Adrenal gland (tissue), 12 donors: ENCODE data around the gene FBXL19. TPM values are rescaled to one million over a fixed set of nuclear protein-coding genes. Genes with fewer than 3 reads are reported as not detected.

Source experiments
- DNase-seq, 7 donors: peaks; one replicate each; pipeline ENCODE4 v3.0.0-alpha.2; 2019 to 2020
- H3K27ac ChIP-seq, 5 donors: fragments of 200-600 bp; sonication (generic) in 4 of 5; 1 replicate in 3 of 5; 2 replicates in 2 of 5; pipeline versions ENCODE4 v1.5.1 to v1.8.0; 2016 to 2020; ENCODE audit warnings: mild to moderate bottlenecking in 1 of 5
- H3K27me3 ChIP-seq: fragments of 200-600 bp; 2 replicates; pipeline ENCODE4 v1.8.0; 2021
- H3K36me3 ChIP-seq, 2 donors: fragments of 200-600 bp; replicated peaks in 1 of 2; 1 replicate in 1 of 2; 2 replicates in 1 of 2; pipeline versions ENCODE4 v1.5.1 to v1.8.0; 2018 to 2022
- H3K4me1 ChIP-seq, 2 donors: fragments of 200-600 bp; replicated peaks in 1 of 2; 1 replicate in 1 of 2; 2 replicates in 1 of 2; pipeline versions ENCODE4 v1.5.1 to v1.8.0; 2018 to 2021
- H3K4me3 ChIP-seq, 4 donors: fragments of 200-600 bp; sonication (generic) in 3 of 4; one replicate each; pipeline ENCODE4 v1.5.1; 2016 to 2018
- H3K9me3 ChIP-seq, 3 donors: fragments of 200-600 bp; sonication (generic) in 1 of 3; replicated peaks in 1 of 3; 1 replicate in 2 of 3; 2 replicates in 1 of 3; pipeline versions ENCODE4 v1.5.1 to v1.8.0; 2016 to 2021
- POLR2A ChIP-seq, 2 donors: fragments of 450-650 bp; IDR thresholded peaks; one replicate each; pipeline ENCODE4 v1.6.1; 2017; ENCODE audit warnings: antibody characterized with exemption in 2 of 2, mild to moderate bottlenecking in 2 of 2, moderate library complexity in 1 of 2
- WGBS, 4 donors: extraction: QIAGEN DNeasy Blood & Tissue Kit in 2 of 4; methylation state at CpG; one replicate each; pipeline versions ENCODE4 v1.1.5 to v1.1.7; 2013 to 2017; 5-methylcytosine and 5-hydroxymethylcytosine counted together
- intact Hi-C, 2 donors: fragments of 100-400 bp; cut with DNase I; formaldehyde crosslinking; loops; one replicate each; pipeline versions ENCODE4 v1.14.1 to v1.15.0; 2022 to 2023
- polyA plus RNA-seq, 3 donors: library from polyadenylated mRNA; stranded (reverse); fragments of 200-250 nt in 2 of 3; fragments of 350-450 nt in 1 of 3; fragmentation: Illumina TruSeq in 1 of 3; extraction: RNeasy Lipid Tissue Mini Kit (QIAGEN cat#74804) in 1 of 3; gene quantifications; one replicate each; pipeline ENCODE4 v1.2.3, GENCODE V29; 2013 to 2014
- total RNA-seq, 9 donors: library from RNA; depleted of rRNA in 4 of 9; stranded (reverse); fragments of >200 nt in 4 of 9; fragments of 120-200 nt in 1 of 9; fragmentation: NEBNext Ultra II Directional in 1 of 9; extraction: Animal tissue kit (Norgen Biotek cat#: 25700) in 1 of 9; gene quantifications; one replicate each; pipeline versions ENCODE4 v1.1.0 to v1.2.4, GENCODE V29; 2013 to 2023
- TF ChIP-seq, protein P1 (sequence below), 6 experiments: fragments of 450-650 bp in 4 of 6; fragments of 200-600 bp in 2 of 6; sonication (generic) in 1 of 6; IDR thresholded peaks; 1 replicate in 5 of 6; 2 replicates in 1 of 6; pipeline versions ENCODE4 v1.5.1 to v1.8.0; 2016 to 2021; ENCODE audit warnings: antibody characterized with exemption in 6 of 6, mild to moderate bottlenecking in 2 of 6, moderate library complexity in 1 of 6
- donor health status: healthy with polysubstance abuse.
- donor health status: Bipolar disorder and iron deficiency.
- donor health status: DM: yes; HTN: yes; CAD: no.
- donor health status: DM: no; HTN: no; CAD: no.
- donor health status: DM: no; HTN: no; CAD: no.
- donor health status: DM: yes; HTN: yes; CAD: no.

Gene FBXL19
- total and polyA plus RNA-seq, 12 donors: 1.6 to 74.1 (median 12.5) TPM

DNA sequence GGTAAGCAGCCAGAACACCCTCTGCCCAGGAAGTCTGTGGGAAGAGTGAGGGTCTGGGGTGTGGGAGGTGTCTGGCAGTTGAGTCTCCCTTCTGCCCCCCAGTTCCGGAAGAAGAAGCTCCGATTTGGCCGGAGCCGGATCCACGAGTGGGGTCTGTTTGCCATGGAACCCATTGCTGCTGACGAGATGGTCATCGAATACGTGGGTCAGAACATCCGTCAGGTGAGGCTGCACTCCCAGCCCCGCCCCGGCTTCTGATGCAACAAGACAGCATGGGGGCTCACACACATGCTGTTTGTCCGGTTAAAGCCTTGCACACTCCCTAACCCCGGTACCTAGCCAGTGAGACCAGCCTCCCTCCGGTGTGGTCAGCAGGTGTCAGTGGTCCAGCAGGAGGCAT is 57.6 kb downstream of the FBXL19 start:
- H3K27me3 ChIP-seq: no peaks in the 10 kb centered on the region
- peaks cover 0 to 82% of the 10 kb centered on the region in 2 donors for H3K36me3 ChIP-seq
- DNase-seq: no peak
- no peaks in the 10 kb centered on the region for H3K9me3 ChIP-seq
- H3K27ac ChIP-seq: no peak overlapping the region
- intact Hi-C loops: loop anchor here (5.0 to 10.0 kb wide), 7 partner anchors 56 to 884 kb away; partner anchors contain the start of genes ZNF843 (in 2 of the 2), FBXL19 (in 1 of the 2) and PYCARD (in 1 of the 2)
- H3K4me3 ChIP-seq: no peak overlapping the region
- no peak for TF ChIP-seq POLR2A (IDR thresholded peaks at IDR 0.05)
- TF ChIP-seq, protein P1, sequence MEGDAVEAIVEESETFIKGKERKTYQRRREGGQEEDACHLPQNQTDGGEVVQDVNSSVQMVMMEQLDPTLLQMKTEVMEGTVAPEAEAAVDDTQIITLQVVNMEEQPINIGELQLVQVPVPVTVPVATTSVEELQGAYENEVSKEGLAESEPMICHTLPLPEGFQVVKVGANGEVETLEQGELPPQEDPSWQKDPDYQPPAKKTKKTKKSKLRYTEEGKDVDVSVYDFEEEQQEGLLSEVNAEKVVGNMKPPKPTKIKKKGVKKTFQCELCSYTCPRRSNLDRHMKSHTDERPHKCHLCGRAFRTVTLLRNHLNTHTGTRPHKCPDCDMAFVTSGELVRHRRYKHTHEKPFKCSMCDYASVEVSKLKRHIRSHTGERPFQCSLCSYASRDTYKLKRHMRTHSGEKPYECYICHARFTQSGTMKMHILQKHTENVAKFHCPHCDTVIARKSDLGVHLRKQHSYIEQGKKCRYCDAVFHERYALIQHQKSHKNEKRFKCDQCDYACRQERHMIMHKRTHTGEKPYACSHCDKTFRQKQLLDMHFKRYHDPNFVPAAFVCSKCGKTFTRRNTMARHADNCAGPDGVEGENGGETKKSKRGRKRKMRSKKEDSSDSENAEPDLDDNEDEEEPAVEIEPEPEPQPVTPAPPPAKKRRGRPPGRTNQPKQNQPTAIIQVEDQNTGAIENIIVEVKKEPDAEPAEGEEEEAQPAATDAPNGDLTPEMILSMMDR (IDR thresholded peaks at IDR 0.05): no peak
- peaks cover 9 to 10% of the 10 kb centered on the region in 2 donors for H3K4me1 ChIP-seq
- WGBS, 4 donors: 94 to 98% (median 94%) methylated on average over 8 to 14 of the region's 14 CpGs

DNA sequence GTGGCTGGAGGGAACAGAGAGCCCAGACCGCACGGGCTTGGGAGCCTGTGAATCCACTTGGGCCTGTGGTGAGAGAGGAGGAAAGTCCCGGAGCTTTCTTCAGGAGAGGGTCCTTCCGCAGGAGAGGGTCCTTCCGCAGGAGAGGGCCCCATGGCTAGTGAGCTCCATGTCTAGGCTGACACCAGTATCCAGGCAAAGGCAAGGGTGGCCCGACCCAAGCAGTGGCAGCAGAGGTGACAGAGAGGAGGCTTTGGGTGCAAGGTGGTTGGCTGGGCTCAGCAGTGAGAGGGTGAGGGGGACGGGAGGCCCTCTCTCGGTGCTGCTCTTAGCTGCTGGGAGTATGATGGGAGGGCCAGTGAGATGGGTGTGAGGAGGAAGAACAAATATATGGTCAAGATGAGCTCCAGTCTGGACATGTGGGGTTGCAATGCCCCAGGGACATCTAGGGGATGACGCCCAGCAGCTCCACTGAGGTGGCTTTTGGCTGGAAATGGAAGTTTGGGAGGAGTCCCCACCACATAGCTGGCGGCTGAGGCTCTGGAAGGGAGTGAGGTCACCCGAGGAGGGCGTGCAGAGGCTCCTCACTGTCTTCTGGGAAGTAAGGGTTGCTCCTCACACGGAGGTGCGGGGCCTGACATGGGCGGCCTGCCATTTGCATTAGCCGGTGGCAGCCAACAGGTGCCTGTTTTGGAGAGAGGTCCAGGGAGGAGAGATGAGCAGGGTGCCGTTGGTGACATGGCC is 59.3 kb downstream of the FBXL19 start:
- 83 to 92% (median 86%) methylated on average over 10 to 17 of the region's 17 CpGs for WGBS, 4 donors
- Histone ChIP-seq H3K27me3 (no peaks in the 10 kb centered on the region), H3K4me3 (no peak overlapping the region), H3K36me3 (peaks cover 0 to 65% of the 10 kb centered on the region in 2 donors), H3K4me1 (peaks cover 9 to 13% of the 10 kb centered on the region in 2 donors), H3K9me3 (no peaks in the 10 kb centered on the region), H3K27ac (no peak overlapping the region)
- intact Hi-C loops: loop anchor here (5.0 to 10.0 kb wide), 7 partner anchors 58 to 882 kb away; partner anchors contain the start of genes ZNF843 (in 2 of the 2), FBXL19 (in 1 of the 2) and PYCARD (in 1 of the 2)
- no peak for TF ChIP-seq POLR2A (IDR thresholded peaks at IDR 0.05)
- TF ChIP-seq, protein P1 (IDR thresholded peaks at IDR 0.05): no peak
- no peak for DNase-seq

DNA sequence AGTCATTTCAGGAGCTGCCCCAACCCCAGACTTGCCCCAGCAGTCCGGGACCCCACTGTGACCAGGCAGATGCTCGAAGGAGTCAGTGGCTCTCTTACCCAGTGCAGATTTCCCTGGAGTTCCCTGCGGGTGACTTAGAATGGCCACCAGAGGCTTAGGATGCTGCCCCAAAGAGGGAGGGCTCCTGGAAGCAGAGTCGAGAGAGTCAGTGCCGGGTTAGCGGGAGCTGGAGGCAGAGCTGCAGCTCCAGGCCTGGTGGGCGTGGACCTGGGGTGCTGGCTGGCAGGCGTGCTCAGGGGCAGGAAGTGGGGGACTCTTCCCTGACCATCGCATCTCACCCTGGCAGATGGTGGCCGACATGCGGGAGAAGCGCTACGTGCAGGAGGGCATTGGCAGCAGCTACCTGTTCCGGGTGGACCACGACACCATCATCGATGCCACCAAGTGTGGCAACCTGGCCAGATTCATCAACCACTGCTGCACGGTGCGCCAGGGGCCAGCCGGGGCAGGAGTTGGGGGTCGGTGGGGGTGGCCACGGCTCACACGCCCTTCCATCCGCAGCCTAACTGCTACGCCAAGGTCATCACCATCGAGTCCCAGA is 60.0 kb downstream of the FBXL19 start:
- H3K9me3 ChIP-seq: no peaks in the 10 kb centered on the region
- no peak overlapping the region for H3K4me3 ChIP-seq
- H3K36me3 ChIP-seq: peaks cover 0 to 59% of the 10 kb centered on the region in 2 donors
- intact Hi-C loops: loop anchor here (5.0 to 10.0 kb wide), 7 partner anchors 59 to 881 kb away; partner anchors contain the start of genes ZNF843 (in 2 of the 2), FBXL19 (in 1 of the 2) and PYCARD (in 1 of the 2)
- no peak overlapping the region for H3K27ac ChIP-seq
- no peak for DNase-seq
- no peaks in the 10 kb centered on the region for H3K27me3 ChIP-seq
- WGBS, 4 donors: 70 to 83% (median 82%) methylated on average over 3 to 25 of the region's 25 CpGs
- peaks cover 9 to 13% of the 10 kb centered on the region in 2 donors for H3K4me1 ChIP-seq
- TF ChIP-seq POLR2A (IDR thresholded peaks at IDR 0.05): no peak
- TF ChIP-seq, protein P1 (IDR thresholded peaks at IDR 0.05): no peak
